ENCODE data around the gene SCLT1.

SCLT1 gene

DNA sequence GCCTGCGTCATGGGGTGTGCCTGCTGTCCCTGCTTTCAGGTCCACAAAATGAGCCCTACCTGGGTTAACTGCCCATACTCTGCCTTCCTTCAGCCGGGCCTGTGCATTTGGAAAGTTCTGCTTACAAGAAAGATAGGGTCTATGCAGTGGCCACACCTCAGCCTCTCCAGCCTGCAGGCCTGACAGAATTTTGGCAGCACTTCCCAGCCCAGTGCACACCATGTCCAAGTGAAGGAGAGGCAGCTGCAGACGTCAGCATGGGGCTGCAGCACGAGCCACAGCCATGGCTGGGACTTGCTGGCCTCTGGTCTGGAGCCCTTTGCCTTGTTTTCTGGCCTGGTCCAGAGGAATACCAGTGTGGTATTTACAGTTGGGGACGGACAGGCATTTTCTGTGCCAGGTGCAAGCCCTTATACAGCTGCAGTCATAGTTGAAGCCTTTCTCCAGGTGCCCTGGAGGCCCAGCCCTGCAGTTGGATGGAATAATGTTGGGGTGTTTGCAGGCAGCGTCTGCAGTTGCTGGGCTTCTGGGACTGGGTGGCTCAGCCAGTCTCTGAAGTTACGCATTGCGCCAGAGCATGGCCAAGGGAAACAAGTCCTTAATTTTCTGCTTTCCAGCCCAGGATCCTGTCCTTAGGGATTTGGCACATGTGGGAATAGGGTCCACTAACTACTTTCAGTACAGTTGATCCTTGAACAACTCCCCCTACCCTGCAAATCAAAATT, 257.7 kb downstream of the SCLT1 start:
- no peak for DNase-seq
